ENCODE results near the gene XDH. TPM values are rescaled to one million over a fixed set of nuclear protein-coding genes. Genes with fewer than 3 reads are reported as not detected.
A peak's percentile ranks its signal among the peaks of the same experiment; 100 is the strongest.

The XDH gene
- total RNA-seq, 1 donor from 2014 or later = 0.05 TPM

- Histone ChIP-seq H3K9me3 (replicated peaks) (no peaks in the 10 kb centered on the region), H3K4me3 (no peak overlapping the region), H3K4me1 (peaks cover 30% of the 10 kb centered on the region), H3K27ac (replicated peaks) (no peak overlapping the region), H3K36me3 (no peaks in the 10 kb centered on the region), H3K27me3 (ENCODE audit: low read depth) (no peaks in the 10 kb centered on the region)
- DNase-seq = no peak
- intact Hi-C loops (cut with micrococcal nuclease) = loop anchor here (10.0 kb wide), 1 partner anchor 93 kb away; the partner anchor contains the start of gene EHD3
- TF ChIP-seq CTCF (IDR thresholded peaks at IDR 0.05; ENCODE audit: borderline replicate concordance) = no peak
These were observed 87.0 kb downstream of the XDH start for GRCh38 chr2:31327505-31327904.

GRCh38 chr2:31324016-31324633 lies 90.4 kb downstream of the XDH start:
- intact Hi-C loops (cut with micrococcal nuclease) = loop anchor here (10.0 kb wide), 1 partner anchor 89 kb away; the partner anchor contains the start of gene EHD3
- H3K4me1 ChIP-seq = peaks cover 52% of the 10 kb centered on the region
- no peaks in the 10 kb centered on the region for H3K36me3 ChIP-seq
- no peaks in the 10 kb centered on the region for H3K27me3 ChIP-seq (ENCODE audit: low read depth)
- peak overlapping the region; percentile 22 for H3K27ac ChIP-seq (replicated peaks)
- peak overlapping the region; percentile 41 for H3K4me3 ChIP-seq
- DNase-seq = no peak
- no peaks in the 10 kb centered on the region for H3K9me3 ChIP-seq (replicated peaks)
- no peak for TF ChIP-seq CTCF (IDR thresholded peaks at IDR 0.05; ENCODE audit: borderline replicate concordance)

GRCh38 chr2:31322371-31322770 lies 92.2 kb downstream of the XDH start:
- Histone ChIP-seq H3K27ac (replicated peaks) (peak overlapping the region; percentile 78), H3K4me3 (no peak overlapping the region), H3K36me3 (no peaks in the 10 kb centered on the region), H3K9me3 (replicated peaks) (no peaks in the 10 kb centered on the region), H3K27me3 (ENCODE audit: low read depth) (no peaks in the 10 kb centered on the region), H3K4me1 (peaks cover 53% of the 10 kb centered on the region)
- intact Hi-C loops (cut with micrococcal nuclease) = loop anchor here (10.0 kb wide), 1 partner anchor 88 kb away; the partner anchor contains the start of gene EHD3
- peak; percentile 31 for DNase-seq
- no peak for TF ChIP-seq CTCF (IDR thresholded peaks at IDR 0.05; ENCODE audit: borderline replicate concordance)

GRCh38 chr2:31319406-31320175 lies 95.0 kb downstream of the XDH start:
- H3K4me1 ChIP-seq = peaks cover 50% of the 10 kb centered on the region
- H3K9me3 ChIP-seq (replicated peaks) = no peaks in the 10 kb centered on the region
- no peaks in the 10 kb centered on the region for H3K36me3 ChIP-seq
- intact Hi-C loops (cut with micrococcal nuclease) = loop anchor here (10.0 kb wide), 1 partner anchor 85 kb away; the partner anchor contains the start of gene EHD3
- TF ChIP-seq CTCF (IDR thresholded peaks at IDR 0.05; ENCODE audit: borderline replicate concordance) = no peak
- H3K27me3 ChIP-seq (ENCODE audit: low read depth) = no peaks in the 10 kb centered on the region
- no peak overlapping the region for H3K4me3 ChIP-seq
- DNase-seq = no peak
- H3K27ac ChIP-seq (replicated peaks) = peak overlapping the region; percentile 62

GRCh38 chr2:31318361-31319336 lies 95.9 kb downstream of the XDH start:
- no peaks in the 10 kb centered on the region for H3K27me3 ChIP-seq (ENCODE audit: low read depth)
- TF ChIP-seq CTCF (IDR thresholded peaks at IDR 0.05; ENCODE audit: borderline replicate concordance) = no peak
- peaks cover 41% of the 10 kb centered on the region for H3K4me1 ChIP-seq
- H3K27ac ChIP-seq (replicated peaks) = peak overlapping the region; percentile 62
- intact Hi-C loops (cut with micrococcal nuclease) = no loop called here
- H3K9me3 ChIP-seq (replicated peaks) = no peaks in the 10 kb centered on the region
- H3K36me3 ChIP-seq = no peaks in the 10 kb centered on the region
- no peak overlapping the region for H3K4me3 ChIP-seq
- DNase-seq = peak; percentile 31
